Measurements from ENCODE around the gene COA1. TPM values are rescaled to one million over a fixed set of nuclear protein-coding genes. Genes with fewer than 3 reads are reported as not detected.

The COA1 gene
- total RNA-seq, 2 donors from 2014 or later = 36.8 to 52.4 TPM

DNA sequence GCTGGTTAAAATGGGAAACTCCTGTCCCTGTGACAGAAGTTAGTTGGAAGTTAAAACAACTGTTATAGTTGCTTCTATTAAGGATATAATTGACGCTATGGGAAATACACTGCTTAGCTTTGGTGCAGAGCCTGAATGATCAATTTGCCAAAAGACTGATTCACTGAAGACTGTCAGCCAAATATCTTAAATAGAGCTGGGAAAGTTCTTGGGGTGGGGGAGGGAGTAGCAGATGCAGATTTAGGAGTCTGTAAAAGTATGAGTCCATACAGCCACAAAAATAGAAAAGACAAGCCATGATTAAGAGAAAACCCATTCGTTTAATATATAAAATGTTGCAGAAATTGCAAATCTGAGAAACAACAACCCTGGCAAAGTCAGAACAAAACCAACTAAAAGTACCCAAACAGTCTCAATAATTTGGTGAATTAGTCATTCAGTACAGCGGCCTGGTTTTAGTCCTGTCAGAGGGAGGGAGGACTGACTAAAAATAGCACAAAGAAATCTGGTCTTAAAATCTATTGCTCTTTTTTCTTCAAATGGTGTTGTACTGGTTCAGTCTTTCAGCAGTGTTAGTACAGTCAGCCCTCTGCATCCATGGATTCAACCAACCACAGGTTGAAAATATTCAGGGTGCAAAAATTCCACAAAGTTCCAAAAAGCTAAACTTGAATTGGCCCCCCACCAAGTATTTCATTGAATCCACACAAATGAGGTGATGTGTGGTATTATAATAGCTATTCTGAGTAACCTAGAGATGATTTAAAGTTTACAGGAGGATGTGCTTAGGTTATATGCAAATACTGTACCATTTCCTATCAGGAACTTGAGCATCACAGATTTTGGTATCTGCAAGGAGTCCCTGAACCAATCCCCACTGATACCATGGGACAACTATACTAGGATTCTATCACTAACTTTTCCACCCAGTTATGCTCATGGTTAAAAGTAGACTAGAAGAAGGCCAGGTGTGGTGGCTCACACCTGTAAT is 116.4 kb downstream of the COA1 start:
- H3K4me3 ChIP-seq = no peak overlapping the region
- intact Hi-C loops (cut with DNase I) = no loop called here
- H3K4me1 ChIP-seq = peaks cover 4% of the 10 kb centered on the region
- no peak for ATAC-seq
- peaks cover 0 to 7% of the 10 kb centered on the region in 2 donors for H3K36me3 ChIP-seq (replicated peaks in 1 of 2; ENCODE audit: insufficient read depth in 1 of 2, low read depth in 2 of 2)
- 80 to 84% methylated on average over 3 of the region's 3 CpGs for WGBS, 2 donors
- DNase-seq = no peak
- TF ChIP-seq POLR2A (IDR thresholded peaks at IDR 0.05) (no peak), CTCF (IDR thresholded peaks at IDR 0.05) (no peak)
- no peak overlapping the region for H3K27ac ChIP-seq
- no peaks in the 10 kb centered on the region for H3K27me3 ChIP-seq
- H3K9me3 ChIP-seq = no peaks in the 10 kb centered on the region

DNA sequence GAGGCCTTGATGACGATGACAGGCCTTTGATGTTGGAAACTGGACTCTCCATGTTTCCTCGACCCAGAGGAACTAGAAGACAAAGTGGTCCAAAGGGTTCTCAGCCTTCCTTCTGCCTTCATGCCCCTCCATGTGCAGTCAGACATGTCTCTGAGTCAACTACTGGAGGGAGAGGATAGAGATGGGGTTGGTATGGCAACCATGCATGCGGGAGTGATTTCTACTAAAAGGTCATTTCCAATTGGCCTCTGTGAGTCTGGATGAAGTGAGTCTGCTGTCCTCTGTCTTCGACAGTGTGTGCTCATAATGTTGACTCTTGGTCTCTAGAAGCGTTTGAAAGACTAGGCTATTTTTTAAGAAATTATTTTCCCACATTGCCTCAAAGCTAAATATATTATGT is 117.2 kb downstream of the COA1 start:
- no peak for ATAC-seq
- no peak overlapping the region for H3K4me3 ChIP-seq
- TF ChIP-seq CTCF (IDR thresholded peaks at IDR 0.05) (no peak), POLR2A (IDR thresholded peaks at IDR 0.05) (no peak)
- H3K36me3 ChIP-seq (replicated peaks in 1 of 2; ENCODE audit: insufficient read depth in 1 of 2, low read depth in 2 of 2) = peaks cover 0 to 7% of the 10 kb centered on the region in 2 donors
- no peak overlapping the region for H3K27ac ChIP-seq
- no peaks in the 10 kb centered on the region for H3K9me3 ChIP-seq
- H3K27me3 ChIP-seq = no peaks in the 10 kb centered on the region
- WGBS, 2 donors = 94% methylated on average over 5 of the region's 5 CpGs
- intact Hi-C loops (cut with DNase I) = no loop called here
- DNase-seq = no peak
- H3K4me1 ChIP-seq = peaks cover 4% of the 10 kb centered on the region

DNA sequence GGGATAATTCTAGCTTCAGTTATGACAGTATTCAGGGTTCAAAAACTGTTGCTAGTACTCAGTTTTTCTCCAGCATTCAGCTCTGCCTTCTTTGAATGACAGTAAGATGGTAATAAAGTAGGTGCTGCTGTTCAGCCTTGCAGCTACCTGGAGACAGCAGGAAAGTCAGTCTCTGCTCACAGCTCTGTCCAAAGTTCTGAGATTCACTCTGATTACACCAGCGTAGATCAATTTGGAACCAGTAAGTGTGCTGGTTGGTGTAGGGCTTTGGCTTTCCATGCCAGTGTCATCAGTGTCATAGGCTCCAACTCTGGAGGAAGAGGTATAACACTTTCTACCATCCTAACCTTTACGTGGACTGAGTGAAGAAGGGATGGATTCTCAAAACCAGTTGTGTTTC is 120.2 kb downstream of the COA1 start:
- intact Hi-C loops (cut with DNase I) = no loop called here
- H3K27ac ChIP-seq = no peak overlapping the region
- no peak for DNase-seq
- no peaks in the 10 kb centered on the region for H3K9me3 ChIP-seq
- H3K27me3 ChIP-seq = no peaks in the 10 kb centered on the region
- no peak overlapping the region for H3K4me3 ChIP-seq
- no peaks in the 10 kb centered on the region for H3K4me1 ChIP-seq
- no peak for ATAC-seq
- H3K36me3 ChIP-seq (replicated peaks in 1 of 2; ENCODE audit: insufficient read depth in 1 of 2, low read depth in 2 of 2) = peaks cover 0 to 7% of the 10 kb centered on the region in 2 donors
- TF ChIP-seq CTCF (IDR thresholded peaks at IDR 0.05) (no peak), POLR2A (IDR thresholded peaks at IDR 0.05) (no peak)
- 80 to 90% methylated on average over 2 of the region's 2 CpGs for WGBS, 2 donors

- H3K27me3 ChIP-seq = no peaks in the 10 kb centered on the region
- H3K27ac ChIP-seq = no peak overlapping the region
- intact Hi-C loops (cut with DNase I) = no loop called here
- DNase-seq (no peak), ATAC-seq (no peak)
- no peak overlapping the region for H3K4me3 ChIP-seq
- TF ChIP-seq CTCF (IDR thresholded peaks at IDR 0.05) = no peak
- TF ChIP-seq POLR2A (IDR thresholded peaks at IDR 0.05) = no peak
- H3K9me3 ChIP-seq = no peaks in the 10 kb centered on the region
- H3K4me1 ChIP-seq = no peaks in the 10 kb centered on the region
- WGBS, 2 donors = 97 to 100% methylated on average over 1 of the region's 1 CpG
- peaks cover 0 to 1% of the 10 kb centered on the region in 2 donors for H3K36me3 ChIP-seq (replicated peaks in 1 of 2; ENCODE audit: insufficient read depth in 1 of 2, low read depth in 2 of 2)
Observed at GRCh38 chr7:43604251-43604650, 125.1 kb downstream of the COA1 start.
